HG03066 (cell line): ENCODE data around the gene CPNE7.

Experiments used
- ATAC-seq: cut with Tn5 transposase; IDR thresholded peaks from one replicate; pipeline ENCODE4 v1.9.1; 2021; ENCODE audit warnings: low read depth; ENCODE audit not compliant: unreplicated experiment

The CPNE7 gene

GRCh38 chr16:89645122-89645521 lies 69.6 kb downstream of the CPNE7 start:
- no peak for ATAC-seq

- ATAC-seq, result no peak
Measured at GRCh38 chr16:89646270-89646669, 70.7 kb downstream of the CPNE7 start.
